ENCODE measurements around the gene CHEK1. TPM values are rescaled to one million over a fixed set of nuclear protein-coding genes. Genes with fewer than 3 reads are reported as not detected.

Gene CHEK1
- polyA plus RNA-seq, 1 experiment = 33.2 TPM

DNA sequence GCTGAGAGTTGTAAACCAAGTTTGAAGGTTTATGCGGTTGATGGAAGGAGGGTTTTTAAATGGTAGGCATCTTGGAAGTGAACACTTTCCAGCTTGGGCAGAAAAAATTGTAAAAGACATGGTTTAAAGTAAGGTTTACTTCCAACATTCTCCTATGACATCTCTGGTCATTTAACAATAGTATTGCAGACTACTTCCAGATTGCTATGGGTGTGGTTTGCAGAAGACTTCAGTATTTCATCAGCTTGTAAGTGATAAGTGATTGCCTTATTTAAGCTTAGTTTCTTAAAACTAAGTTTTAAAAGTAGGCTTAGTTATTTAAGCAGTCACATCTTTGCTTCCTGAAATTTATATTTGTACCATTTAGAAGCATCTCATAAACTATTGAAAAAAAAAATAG is 39.5 kb upstream of the CHEK1 start:
- TF ChIP-seq CTCF (IDR thresholded peaks at IDR 0.05; ENCODE audit: low read depth, low read length) = no peak
- POLR2A ChIA-PET = no interaction called here
- Histone ChIP-seq H3K27me3 (ENCODE audit: control insufficient read depth, insufficient read depth, low read length) (no peaks in the 10 kb centered on the region), H3K9me3 (ENCODE audit: control insufficient read depth, insufficient read depth, low read length) (no peaks in the 10 kb centered on the region), H3K27ac (ENCODE audit: low read depth, low read length) (no peak overlapping the region), H3K4me3 (ENCODE audit: low read depth, low read length) (no peak overlapping the region)
- CTCF ChIA-PET = no interaction called here
- no peak for DNase-seq (ENCODE audit: low read depth, low spot score)

- CTCF ChIA-PET = no interaction called here
- no peaks in the 10 kb centered on the region for H3K9me3 ChIP-seq (ENCODE audit: control insufficient read depth, insufficient read depth, low read length)
- H3K27me3 ChIP-seq (ENCODE audit: control insufficient read depth, insufficient read depth, low read length) = no peaks in the 10 kb centered on the region
- DNase-seq (ENCODE audit: low read depth, low spot score) = no peak
- no peak overlapping the region for H3K27ac ChIP-seq (ENCODE audit: low read depth, low read length)
- H3K4me3 ChIP-seq (ENCODE audit: low read depth, low read length) = no peak overlapping the region
- POLR2A ChIA-PET = no interaction called here
- no peak for TF ChIP-seq CTCF (IDR thresholded peaks at IDR 0.05; ENCODE audit: low read depth, low read length)
These were observed 38.3 kb upstream of the CHEK1 start for GRCh38 chr11:125586623-125587022.

GRCh38 chr11:125587480-125587879 is 37.5 kb upstream of the CHEK1 start:
- no peak for TF ChIP-seq CTCF (IDR thresholded peaks at IDR 0.05; ENCODE audit: low read depth, low read length)
- H3K9me3 ChIP-seq (ENCODE audit: control insufficient read depth, insufficient read depth, low read length) = no peaks in the 10 kb centered on the region
- ChIA-PET CTCF (no interaction called here), POLR2A (no interaction called here)
- no peak overlapping the region for H3K4me3 ChIP-seq (ENCODE audit: low read depth, low read length)
- DNase-seq (ENCODE audit: low read depth, low spot score) = no peak
- H3K27me3 ChIP-seq (ENCODE audit: control insufficient read depth, insufficient read depth, low read length) = no peaks in the 10 kb centered on the region
- no peak overlapping the region for H3K27ac ChIP-seq (ENCODE audit: low read depth, low read length)

- H3K27me3 ChIP-seq (ENCODE audit: control insufficient read depth, insufficient read depth, low read length) = no peaks in the 10 kb centered on the region
- no peak for TF ChIP-seq CTCF (IDR thresholded peaks at IDR 0.05; ENCODE audit: low read depth, low read length)
- ChIA-PET CTCF (no interaction called here), POLR2A (no interaction called here)
- no peak for DNase-seq (ENCODE audit: low read depth, low spot score)
- H3K27ac ChIP-seq (ENCODE audit: low read depth, low read length) = no peak overlapping the region
- no peaks in the 10 kb centered on the region; the same call in 1 of the 2 replicates for H3K9me3 ChIP-seq (ENCODE audit: control insufficient read depth, insufficient read depth, low read length)
- H3K4me3 ChIP-seq (ENCODE audit: low read depth, low read length) = no peak overlapping the region
These were observed 36.5 kb upstream of the CHEK1 start for GRCh38 chr11:125588505-125588904.

DNA sequence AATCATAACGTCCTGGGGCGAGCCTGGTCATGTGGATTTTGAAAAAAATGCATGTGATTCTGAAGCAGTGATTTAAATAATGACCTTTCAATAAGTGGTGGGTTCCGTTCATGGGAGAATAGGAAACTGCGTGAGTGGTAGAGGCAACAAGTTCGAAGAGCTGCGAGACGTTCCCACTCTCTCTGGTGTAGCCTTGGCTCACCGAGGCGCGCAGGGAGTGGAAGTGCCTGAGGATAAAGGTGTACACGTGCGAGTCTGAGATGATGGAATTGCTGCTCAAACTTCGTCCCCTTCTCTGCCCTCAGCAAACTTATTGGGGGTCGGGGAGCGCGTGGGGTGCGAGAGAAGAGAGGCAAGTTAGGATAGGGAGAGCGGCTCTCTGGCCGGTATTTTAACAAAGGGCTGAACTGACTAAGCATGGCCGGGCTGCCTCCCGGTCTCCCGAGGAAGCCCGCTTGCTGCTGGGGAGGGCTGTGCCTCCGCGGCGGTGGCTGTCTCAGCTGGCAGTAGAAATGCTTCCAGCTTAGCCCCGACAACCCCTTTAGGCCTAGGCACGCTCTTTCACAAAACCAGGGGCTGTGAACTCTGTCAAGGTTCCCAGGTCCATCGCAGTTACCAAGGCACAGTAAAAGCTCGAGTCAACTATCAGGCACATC is 33.2 kb upstream of the CHEK1 start:
- H3K4me3 ChIP-seq (ENCODE audit: low read depth, low read length) = peak overlapping the region; percentile 82
- TF ChIP-seq CTCF (IDR thresholded peaks at IDR 0.05; ENCODE audit: low read depth, low read length) = no peak
- H3K27ac ChIP-seq (ENCODE audit: low read depth, low read length) = peak overlapping the region; percentile 99
- POLR2A ChIA-PET = interaction anchor here (0.9 to 2.6 kb wide), 5 partner anchors 9 to 34 kb away, joined by 3 to 14 read pairs (median 3); partner anchors contain the start of gene EI24
- H3K27me3 ChIP-seq (ENCODE audit: control insufficient read depth, insufficient read depth, low read length) = no peaks in the 10 kb centered on the region
- CTCF ChIA-PET = interaction anchor here (0.5 to 0.6 kb wide), 2 partner anchors 282 to 715 kb away, joined by 4 read pairs; no protein-coding TSS in a partner anchor
- H3K9me3 ChIP-seq (ENCODE audit: control insufficient read depth, insufficient read depth, low read length) = no peaks in the 10 kb centered on the region; the same call in 1 of the 2 replicates
- DNase-seq (ENCODE audit: low read depth, low spot score) = no peak
